Prostate gland (tissue), 2 donors: Measurements from ENCODE around the gene CXXC5.

Experiments
- POLR2A ChIP-seq: fragments of 450-650 bp; IDR thresholded peaks from one replicate; pipeline ENCODE4 v1.6.1; 2016; ENCODE audit warnings: antibody characterized with exemption, mild to moderate bottlenecking
- TF ChIP-seq, protein P1 (sequence below), 4 experiments: fragments of 200-600 bp in 2 of 4; fragments of 450-650 bp in 2 of 4; sonication (generic) in 2 of 4; IDR thresholded peaks; 1 replicate in 3 of 4; 2 replicates in 1 of 4; pipeline ENCODE4 v1.5.1; 2016 to 2019; ENCODE audit warnings: antibody characterized with exemption in 4 of 4, mild to moderate bottlenecking in 2 of 4, moderate library complexity in 2 of 4

DNA sequence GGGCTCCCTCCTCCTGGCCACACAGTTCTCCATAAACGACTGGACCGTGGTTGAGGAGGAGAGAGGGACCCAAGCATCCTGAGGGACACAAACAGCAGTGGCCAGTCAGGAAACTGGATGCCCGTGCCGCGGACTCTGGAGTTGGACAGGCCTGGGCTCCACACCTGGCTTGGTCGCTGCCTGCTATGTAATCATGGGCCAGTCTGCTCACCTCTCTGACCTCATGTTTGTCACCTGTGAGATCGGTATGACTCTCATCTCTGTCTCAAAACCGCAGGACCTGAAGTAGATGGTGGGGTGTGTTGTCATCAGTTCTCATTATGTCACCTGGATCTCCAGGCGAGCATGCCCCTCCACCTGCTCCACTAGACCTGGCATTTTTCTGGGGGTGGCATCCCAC is 14.5 kb downstream of the CXXC5 start:
- TF ChIP-seq, protein P1, sequence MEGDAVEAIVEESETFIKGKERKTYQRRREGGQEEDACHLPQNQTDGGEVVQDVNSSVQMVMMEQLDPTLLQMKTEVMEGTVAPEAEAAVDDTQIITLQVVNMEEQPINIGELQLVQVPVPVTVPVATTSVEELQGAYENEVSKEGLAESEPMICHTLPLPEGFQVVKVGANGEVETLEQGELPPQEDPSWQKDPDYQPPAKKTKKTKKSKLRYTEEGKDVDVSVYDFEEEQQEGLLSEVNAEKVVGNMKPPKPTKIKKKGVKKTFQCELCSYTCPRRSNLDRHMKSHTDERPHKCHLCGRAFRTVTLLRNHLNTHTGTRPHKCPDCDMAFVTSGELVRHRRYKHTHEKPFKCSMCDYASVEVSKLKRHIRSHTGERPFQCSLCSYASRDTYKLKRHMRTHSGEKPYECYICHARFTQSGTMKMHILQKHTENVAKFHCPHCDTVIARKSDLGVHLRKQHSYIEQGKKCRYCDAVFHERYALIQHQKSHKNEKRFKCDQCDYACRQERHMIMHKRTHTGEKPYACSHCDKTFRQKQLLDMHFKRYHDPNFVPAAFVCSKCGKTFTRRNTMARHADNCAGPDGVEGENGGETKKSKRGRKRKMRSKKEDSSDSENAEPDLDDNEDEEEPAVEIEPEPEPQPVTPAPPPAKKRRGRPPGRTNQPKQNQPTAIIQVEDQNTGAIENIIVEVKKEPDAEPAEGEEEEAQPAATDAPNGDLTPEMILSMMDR (IDR thresholded peaks at IDR 0.05) = no peak
- no peak for TF ChIP-seq POLR2A
